HepG2 (cell line): Measurements from ENCODE around the gene KLF5. TPM values are rescaled to one million over a fixed set of nuclear protein-coding genes. Genes with fewer than 3 reads are reported as not detected.
A peak's percentile ranks its signal among the peaks of the same experiment; 100 is the strongest.

Experiments used
- AHR ChIP-seq: IDR thresholded peaks from 2 replicates; pipeline ENCODE4 v1.6.1; 2018; ENCODE audit warnings: missing genetic modification reagents, missing compliant biosample characterization
- ATAD3A ChIP-seq: sonication (generic); formaldehyde crosslinking; IDR thresholded peaks from 2 replicates; pipeline ENCODE4 v1.4.0; 2020; ENCODE audit warnings: missing genetic modification reagents
- ATF3 ChIP-seq: sonication (generic); formaldehyde crosslinking; IDR thresholded peaks from 2 replicates; pipeline ENCODE4 v1.4.0; 2020; ENCODE audit warnings: missing genetic modification reagents
- BATF2 ChIP-seq: sonication (generic); formaldehyde crosslinking; IDR thresholded peaks from 2 replicates; pipeline ENCODE4 v1.8.0; 2022; ENCODE audit warnings: mild to moderate bottlenecking, missing genetic modification reagents, moderate library complexity
- CHCHD3 ChIP-seq: sonication (generic); formaldehyde crosslinking; IDR thresholded peaks from 2 replicates; pipeline ENCODE4 v1.8.0; 2022; ENCODE audit warnings: mild to moderate bottlenecking, missing genetic modification reagents, moderate library complexity
- DNMT1 ChIP-seq: sonication (generic); formaldehyde crosslinking; IDR thresholded peaks from 2 replicates; pipeline ENCODE4 v1.5.1; 2020; ENCODE audit warnings: mild to moderate bottlenecking, missing genetic modification reagents
- ELK4 ChIP-seq: sonication (generic); formaldehyde crosslinking; IDR thresholded peaks from 2 replicates; pipeline ENCODE4 v1.9.0; 2021; ENCODE audit warnings: missing genetic modification reagents, borderline replicate concordance
- ESRRA ChIP-seq: sonication (generic); formaldehyde crosslinking; IDR thresholded peaks from 2 replicates; pipeline ENCODE4 v1.5.1; 2020; ENCODE audit warnings: mild to moderate bottlenecking, low read depth, missing genetic modification reagents
- GTF2F1 ChIP-seq: fragments of 150-350 bp; IDR thresholded peaks from 2 replicates; pipeline ENCODE4 v1.6.1; 2014; ENCODE audit warnings: low read length
- KAT7 ChIP-seq: IDR thresholded peaks from 2 replicates; pipeline ENCODE4 v1.6.1; 2018; ENCODE audit warnings: borderline replicate concordance, missing compliant biosample characterization
- MED13 ChIP-seq: sonication (generic); formaldehyde crosslinking; IDR thresholded peaks from 2 replicates; pipeline ENCODE4 v1.5.0; 2020; ENCODE audit warnings: missing genetic modification reagents
- NRL ChIP-seq: sonication (generic); formaldehyde crosslinking; IDR thresholded peaks from 2 replicates; pipeline ENCODE4 v1.5.0; 2020; ENCODE audit warnings: missing genetic modification reagents, mild to moderate bottlenecking, moderate library complexity, borderline replicate concordance
- PHF21A ChIP-seq: sonication (generic); formaldehyde crosslinking; IDR thresholded peaks from 2 replicates; pipeline ENCODE4 v1.5.0; 2020; ENCODE audit warnings: mild to moderate bottlenecking, missing genetic modification reagents
- PHF8 ChIP-seq: sonication (generic); formaldehyde crosslinking; IDR thresholded peaks from 2 replicates; pipeline ENCODE4 v1.5.0; 2020; ENCODE audit warnings: missing genetic modification reagents
- POLR2AphosphoS2 ChIP-seq: IDR thresholded peaks from 2 replicates; pipeline ENCODE4 v1.6.1; 2011; ENCODE audit warnings: low read depth, low read length, improper control_type of control experiment
- RBAK ChIP-seq: sonication (generic); formaldehyde crosslinking; IDR thresholded peaks from 2 replicates; pipeline ENCODE4 v1.5.1; 2020; ENCODE audit warnings: mild to moderate bottlenecking, missing genetic modification reagents
- RORA ChIP-seq: sonication (generic); formaldehyde crosslinking; IDR thresholded peaks from 2 replicates; pipeline ENCODE4 v1.5.0; 2020; ENCODE audit warnings: mild to moderate bottlenecking, missing genetic modification reagents, moderate library complexity
- SMYD3 ChIP-seq: sonication (generic); formaldehyde crosslinking; IDR thresholded peaks from 2 replicates; pipeline ENCODE4 v1.8.1; 2023; ENCODE audit warnings: mild to moderate bottlenecking, missing genetic modification reagents
- SP1 ChIP-seq, 2 experiments: fragments of 450-650 bp in 1 of 2; sonication (generic) in 1 of 2; formaldehyde crosslinking in 1 of 2; IDR thresholded peaks; 2 replicates each; pipeline versions ENCODE4 v1.4.0 to v1.6.1; 2016 to 2020; ENCODE audit warnings: missing genetic modification reagents in 1 of 2
- TRIM24 ChIP-seq: sonication (generic); formaldehyde crosslinking; IDR thresholded peaks from 2 replicates; pipeline ENCODE4 v1.8.0; 2022; ENCODE audit warnings: mild to moderate bottlenecking, missing genetic modification reagents
- ZBTB8A ChIP-seq: sonication (generic); formaldehyde crosslinking; IDR thresholded peaks from 2 replicates; pipeline ENCODE4 v1.4.0; 2020; ENCODE audit warnings: mild to moderate bottlenecking, low read depth, missing genetic modification reagents, borderline replicate concordance
- ZKSCAN8 ChIP-seq: IDR thresholded peaks from 2 replicates; pipeline ENCODE4 v1.6.1; 2016; ENCODE audit warnings: borderline replicate concordance, missing genetic modification reagents, missing compliant biosample characterization
- ZNF101 ChIP-seq: sonication (generic); formaldehyde crosslinking; IDR thresholded peaks from 2 replicates; pipeline ENCODE4 v1.4.0; 2020; ENCODE audit warnings: mild to moderate bottlenecking, low read depth, missing genetic modification reagents, borderline replicate concordance
- ZNF205 ChIP-seq: IDR thresholded peaks from 2 replicates; pipeline ENCODE4 v1.6.1; 2018; ENCODE audit warnings: missing biosample characterization, missing genetic modification reagents
- ZNF24 ChIP-seq: fragments of 450-650 bp; IDR thresholded peaks from 2 replicates; pipeline ENCODE4 v1.6.1; 2017; ENCODE audit warnings: antibody characterized with exemption, mild to moderate bottlenecking
- ZNF580 ChIP-seq: IDR thresholded peaks from 2 replicates; pipeline ENCODE4 v1.6.1; 2016; ENCODE audit warnings: low read depth, borderline replicate concordance
- ZNF709 ChIP-seq: sonication (generic); formaldehyde crosslinking; IDR thresholded peaks from 2 replicates; pipeline ENCODE4 v1.5.0; 2020; ENCODE audit warnings: mild to moderate bottlenecking, missing genetic modification reagents
- ZNF772 ChIP-seq: sonication (generic); formaldehyde crosslinking; IDR thresholded peaks from 2 replicates; pipeline ENCODE4 v1.5.0; 2020; ENCODE audit warnings: mild to moderate bottlenecking, missing genetic modification reagents
- ZNF781 ChIP-seq: sonication (generic); formaldehyde crosslinking; IDR thresholded peaks from 2 replicates; pipeline ENCODE4 v1.5.1; 2020; ENCODE audit warnings: borderline replicate concordance, mild to moderate bottlenecking, missing genetic modification reagents; ENCODE audit errors: not compliant biosample characterization
- polyA plus RNA-seq, 8 experiments: library from polyadenylated mRNA; depleted of rRNA in 3 of 8; stranded (reverse) in 7 of 8; unstranded in 1 of 8; fragments of >200 nt; fragmentation: Illumina TruSeq in 4 of 8; extraction: Trizol in 4 of 8; gene quantifications; 2 replicates each; pipeline versions ENCODE4 v1.2.1 to v1.2.3, GENCODE V29; 2011 to 2016; ENCODE audit warnings: low read depth in 4 of 8, missing spikeins in 1 of 8, mixed read lengths in 1 of 8; ENCODE audit not compliant: insufficient read depth in 1 of 8
- total RNA-seq, 5 experiments: library from RNA; depleted of rRNA; stranded (reverse); fragments of >200 nt; fragmentation: Illumina TruSeq; extraction: Trizol; gene quantifications; 2 replicates each; pipeline ENCODE4 v1.2.3, GENCODE V29; 2016; ENCODE audit warnings: low read depth in 1 of 5

Gene KLF5
- total and polyA plus RNA-seq, 2 of the 13 experiments (the other 11 are each of a cell fraction or from before 2014, with no cell fraction given), result 1.7 to 9.2 TPM

- TF ChIP-seq CHCHD3 (peak; percentile 53; the same call in 1 of the 2 replicates), KAT7 (CRISPR knock-in tag) (0 out of 2 replicates have a peak, but pooled peaks have one; percentile 31), SMYD3 (CRISPR knock-in tag) (0 out of 2 replicates have a peak, but pooled peaks have one; percentile 55), ZKSCAN8 (CRISPR knock-in tag) (no peak), PHF8 (CRISPR knock-in tag) (0 out of 2 replicates have a peak, but pooled peaks have one; percentile 21), MED13 (CRISPR knock-in tag) (peak; percentile 66; the same call in 1 of the 2 replicates), ZBTB8A (CRISPR knock-in tag) (no peak), ATAD3A (CRISPR knock-in tag) (no peak), ZNF24 (no peak), ELK4 (no peak), DNMT1 (CRISPR knock-in tag) (0 out of 2 replicates have a peak, but pooled peaks have one; percentile 48), NRL (CRISPR knock-in tag) (no peak), ZNF709 (CRISPR knock-in tag) (peak; percentile 69), RORA (CRISPR knock-in tag) (no peak), SP1 (IDR thresholded peaks at IDR 0.05) (no peak), SP1 (CRISPR knock-in tag; IDR thresholded peaks at IDR 0.05) (peak; percentile 88), TRIM24 (no peak), BATF2 (CRISPR knock-in tag) (peak; percentile 19; the same call in 1 of the 2 replicates), ZNF205 (CRISPR knock-in tag) (no peak), RBAK (CRISPR knock-in tag) (no peak), ZNF772 (0 out of 2 replicates have a peak, but pooled peaks have one; percentile 17), GTF2F1 (no peak), ATF3 (CRISPR knock-in tag) (peak; percentile 38; the same call in 1 of the 2 replicates), ZNF101 (no peak), POLR2AphosphoS2 (no peak), ZNF781 (CRISPR knock-in tag) (peak; percentile 37), ZNF580 (CRISPR knock-in tag) (peak; percentile 72; the same call in 1 of the 2 replicates), ESRRA (CRISPR knock-in tag) (no peak), PHF21A (CRISPR knock-in tag) (peak; percentile 56; the same call in 1 of the 2 replicates), AHR (CRISPR knock-in tag) (0 out of 2 replicates have a peak, but pooled peaks have one; percentile 15)
Observed at GRCh38 chr13:73058736-73059459, at the start of gene KLF5 (continued).
